Skeletal muscle tissue (tissue), 4 donors: ENCODE measurements around the gene B3GAT3. TPM values are rescaled to one million over a fixed set of nuclear protein-coding genes. Genes with fewer than 3 reads are reported as not detected.

ENCODE experiments used
- H3K27ac ChIP-seq: one replicate; pipeline ENCODE4 v1.7.0; 2013; ENCODE audit warnings: mild to moderate bottlenecking, low read depth, low read length, inconsistent platforms
- H3K27me3 ChIP-seq, 3 donors: one replicate each; pipeline ENCODE4 v1.7.0; 2013; ENCODE audit warnings: low read length in 3 of 3; ENCODE audit not compliant: control insufficient read depth in 3 of 3, insufficient read depth in 3 of 3
- H3K36me3 ChIP-seq, 3 donors: one replicate each; pipeline ENCODE4 v1.7.0; 2013; ENCODE audit warnings: low read length in 3 of 3; ENCODE audit not compliant: control insufficient read depth in 3 of 3, insufficient read depth in 3 of 3
- H3K4me1 ChIP-seq, 3 donors: one replicate each; pipeline ENCODE4 v1.7.0; 2013; ENCODE audit warnings: low read length in 3 of 3, mild to moderate bottlenecking in 3 of 3; ENCODE audit not compliant: control insufficient read depth in 3 of 3, insufficient read depth in 3 of 3
- H3K4me3 ChIP-seq, 3 donors: one replicate each; pipeline ENCODE4 v1.7.0; 2013; ENCODE audit warnings: low read length in 3 of 3
- H3K9ac ChIP-seq, 3 donors: one replicate each; pipeline ENCODE4 v1.7.0; 2013; ENCODE audit warnings: low read length in 3 of 3, mild to moderate bottlenecking in 3 of 3, moderate library complexity in 2 of 3, low read depth in 1 of 3
- H3K9me3 ChIP-seq, 3 donors: one replicate each; pipeline ENCODE4 v1.7.0; 2013; ENCODE audit warnings: low read length in 3 of 3; ENCODE audit not compliant: control insufficient read depth in 3 of 3
- total RNA-seq: library from RNA; depleted of rRNA; stranded (reverse); fragments of >200 nt; gene quantifications from one replicate; pipeline ENCODE4 v1.2.3, GENCODE V29; 2014
- donor health status: Osteomylitis.

B3GAT3 gene
- 8.4 TPM for total RNA-seq

DNA sequence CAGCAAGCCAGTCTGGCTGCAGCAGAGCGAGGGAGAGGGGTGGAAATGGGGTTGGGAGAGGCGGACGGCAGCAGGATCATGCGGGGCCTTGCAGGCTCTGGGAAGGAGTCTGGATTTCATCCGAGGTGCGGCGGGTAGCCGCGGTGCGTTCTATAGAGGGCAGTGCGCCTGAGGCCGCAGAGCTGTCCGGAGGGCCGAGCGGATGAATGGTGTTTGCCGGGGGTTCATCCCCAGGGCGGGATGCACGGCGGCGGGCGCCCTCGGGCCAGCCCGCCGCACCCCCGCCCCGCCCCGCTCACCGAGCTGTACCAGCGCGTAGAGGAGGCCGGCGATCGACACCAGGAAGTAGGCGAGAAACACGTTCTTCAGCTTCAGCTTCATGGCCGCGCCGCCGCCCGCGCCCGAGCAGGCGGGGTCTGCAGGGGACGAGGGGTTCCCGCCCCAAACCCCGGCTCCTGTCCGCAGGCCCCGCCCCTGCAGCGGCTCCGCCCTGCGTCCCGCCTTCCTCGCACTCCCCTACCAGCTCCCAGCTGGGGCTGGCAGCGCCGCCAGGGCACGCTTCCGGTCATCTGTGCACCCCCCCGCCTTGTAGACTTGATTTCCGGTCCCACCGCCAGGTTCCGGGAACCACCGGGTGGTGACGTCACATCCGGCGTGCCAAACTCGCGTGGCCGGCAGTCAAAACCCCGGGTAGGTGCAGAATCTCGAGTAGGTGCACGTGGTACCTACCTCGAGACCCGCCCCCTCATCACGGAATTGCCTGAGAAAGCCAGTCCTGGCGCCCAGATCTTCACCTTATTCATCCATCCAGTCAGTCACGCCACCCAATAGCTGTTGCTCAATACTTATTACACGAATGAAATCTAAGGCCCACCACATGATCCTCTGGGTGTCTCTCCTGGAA is at the start of gene B3GAT3:
Gene B3GAT3, minus strand, starts transcription at position 420 of the 904 bp plus-strand sequence. Its CDS starts 39 bp downstream, at position 381.
- no peaks in the 10 kb centered on the region for H3K9me3 ChIP-seq
- no peaks in the 10 kb centered on the region for H3K27me3 ChIP-seq
- H3K4me1 ChIP-seq: peaks cover 12 to 16% (median 15%) of the 10 kb centered on the region in 3 donors
- H3K4me3 ChIP-seq: peak within 1 kb of the TSS; percentile 71 to 91 (median 91)
- H3K9ac ChIP-seq: peak within 1 kb of the TSS; percentile 66 to 87 (median 80)
- H3K27ac ChIP-seq: peak within 1 kb of the TSS; percentile 89
- peaks cover 22 to 28% (median 25%) of the 10 kb centered on the region in 3 donors for H3K36me3 ChIP-seq

DNA sequence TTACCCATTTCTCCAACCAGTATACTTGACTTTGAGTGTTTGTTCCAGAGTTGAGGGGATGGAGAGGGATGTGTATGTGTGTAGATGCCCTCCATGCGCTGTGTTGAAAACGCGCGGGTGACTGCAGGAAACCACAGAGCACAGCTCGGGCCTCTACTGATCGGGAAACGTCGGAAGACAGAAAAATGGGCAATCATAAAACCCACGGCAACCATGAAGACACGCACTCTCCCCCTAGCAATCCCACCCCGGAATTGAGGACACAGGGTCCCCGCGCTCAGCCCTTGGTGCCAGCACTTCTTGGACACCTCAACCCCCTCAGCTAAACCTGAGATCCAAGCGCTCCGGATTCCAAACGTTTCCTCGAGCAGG is 49.4 kb upstream of the B3GAT3 start:
- Histone ChIP-seq H3K4me3 (peak overlapping the region; percentile 92 to 97 (median 95)), H3K9ac (peak overlapping the region; percentile 82 to 97 (median 96)), H3K36me3 (peaks cover 12 to 24% (median 23%) of the 10 kb centered on the region in 3 donors), H3K4me1 (peaks cover 38 to 49% (median 48%) of the 10 kb centered on the region in 3 donors), H3K27me3 (no peaks in the 10 kb centered on the region), H3K9me3 (no peaks in the 10 kb centered on the region), H3K27ac (peak overlapping the region; percentile 86)

DNA sequence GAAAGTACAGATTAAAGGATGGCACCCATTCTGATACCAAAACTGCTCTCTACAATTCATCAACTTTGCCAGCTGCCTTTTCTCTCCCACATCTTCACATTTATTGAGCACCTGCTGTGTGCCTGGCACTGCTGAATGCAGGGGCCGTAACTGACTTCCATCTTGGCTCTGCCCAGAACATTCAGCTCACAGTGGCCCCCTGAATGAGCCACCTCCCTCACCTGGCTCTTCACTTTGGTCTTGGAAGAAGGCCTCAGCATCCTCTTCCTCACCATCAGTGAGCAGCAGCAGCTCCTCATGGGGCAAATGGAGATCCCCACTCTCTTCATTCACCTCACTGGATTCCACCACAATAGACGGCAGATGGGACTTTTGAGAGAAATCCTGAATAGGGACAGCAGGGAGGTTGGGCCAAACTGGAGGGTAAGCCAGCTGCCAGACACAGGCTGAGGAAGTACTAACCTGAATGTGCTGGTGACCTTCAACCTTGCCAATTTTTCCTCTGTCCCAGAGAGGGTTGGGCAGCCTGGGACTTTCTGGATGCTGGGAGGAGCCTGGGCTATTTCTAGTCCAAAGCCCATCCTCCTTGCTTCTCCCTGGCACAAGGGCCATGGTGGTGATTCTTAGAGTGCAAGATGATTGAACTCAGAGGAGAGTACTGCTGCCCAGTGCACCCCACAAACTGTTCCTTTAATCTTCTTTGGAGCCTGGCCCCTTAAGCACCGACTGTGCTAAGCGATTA is 47.8 kb upstream of the B3GAT3 start:
- Histone ChIP-seq H3K36me3 (peaks cover 14 to 22% (median 17%) of the 10 kb centered on the region in 3 donors), H3K27ac (no peak overlapping the region), H3K4me1 (peaks cover 42 to 58% (median 51%) of the 10 kb centered on the region in 3 donors), H3K27me3 (no peaks in the 10 kb centered on the region), H3K4me3 (no peak overlapping the region), H3K9me3 (no peaks in the 10 kb centered on the region), H3K9ac (peak overlapping the region in 2 of 3 donors; percentile 45 to 47)

DNA sequence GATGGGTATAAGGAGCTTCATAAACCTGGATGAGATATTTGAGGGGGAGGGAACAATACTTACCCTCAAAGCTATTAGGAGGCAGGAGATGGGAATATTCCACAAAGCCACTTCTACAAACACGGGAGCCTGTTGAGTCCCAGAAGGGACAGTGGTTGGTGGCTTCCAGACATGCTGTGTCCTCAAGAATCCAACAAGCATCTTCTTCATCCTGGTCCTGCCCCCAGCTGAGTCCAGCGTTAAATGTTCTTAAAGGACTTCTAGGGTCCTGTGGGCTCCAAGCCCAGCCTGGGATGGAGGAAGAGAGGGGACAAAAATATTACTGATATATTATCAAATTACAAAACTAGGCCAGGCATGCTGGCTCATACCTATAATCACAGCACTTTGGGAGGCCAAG is 45.7 kb upstream of the B3GAT3 start:
- Histone ChIP-seq H3K4me3 (no peak overlapping the region), H3K27me3 (no peaks in the 10 kb centered on the region), H3K36me3 (peaks cover 15 to 17% (median 16%) of the 10 kb centered on the region in 3 donors), H3K27ac (no peak overlapping the region), H3K9me3 (no peaks in the 10 kb centered on the region), H3K9ac (peak overlapping the region in 2 of 3 donors; percentile 9 to 88), H3K4me1 (peaks cover 34 to 52% (median 49%) of the 10 kb centered on the region in 3 donors)

DNA sequence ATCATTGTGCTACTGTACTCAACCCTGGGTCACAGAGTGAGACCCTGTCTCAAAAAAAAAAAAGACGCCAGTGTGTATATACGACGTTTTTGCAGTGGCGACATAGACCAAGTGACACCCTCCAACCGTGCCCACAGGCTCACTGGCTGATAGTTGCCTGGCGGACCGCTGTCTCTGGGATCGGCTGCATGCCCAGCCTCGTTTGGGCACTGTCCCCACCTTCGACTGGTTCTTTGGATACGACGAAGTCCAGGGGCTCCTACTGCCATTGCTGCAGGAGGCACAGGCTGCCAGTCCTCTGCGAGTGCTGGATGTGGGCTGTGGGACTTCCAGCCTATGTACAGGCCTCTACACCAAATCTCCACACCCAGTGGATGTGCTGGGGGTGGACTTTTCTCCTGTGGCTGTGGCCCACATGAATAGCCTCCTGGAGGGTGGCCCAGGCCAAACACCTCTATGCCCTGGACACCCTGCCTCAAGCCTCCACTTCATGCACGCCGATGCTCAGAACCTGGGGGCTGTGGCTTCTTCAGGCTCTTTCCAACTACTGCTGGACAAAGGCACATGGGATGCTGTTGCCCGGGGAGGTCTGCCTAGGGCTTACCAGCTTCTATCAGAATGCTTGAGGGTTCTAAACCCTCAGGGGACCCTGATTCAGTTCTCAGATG is 44.6 kb upstream of the B3GAT3 start:
- H3K4me1 ChIP-seq: peaks cover 30 to 47% (median 44%) of the 10 kb centered on the region in 3 donors
- no peaks in the 10 kb centered on the region for H3K27me3 ChIP-seq
- H3K4me3 ChIP-seq: peak overlapping the region; percentile 95 to 98 (median 97)
- H3K9ac ChIP-seq: peak overlapping the region; percentile 88 to 93 (median 91)
- peaks cover 15 to 18% (median 16%) of the 10 kb centered on the region in 3 donors for H3K36me3 ChIP-seq
- peak overlapping the region; percentile 90 for H3K27ac ChIP-seq
- no peaks in the 10 kb centered on the region for H3K9me3 ChIP-seq

DNA sequence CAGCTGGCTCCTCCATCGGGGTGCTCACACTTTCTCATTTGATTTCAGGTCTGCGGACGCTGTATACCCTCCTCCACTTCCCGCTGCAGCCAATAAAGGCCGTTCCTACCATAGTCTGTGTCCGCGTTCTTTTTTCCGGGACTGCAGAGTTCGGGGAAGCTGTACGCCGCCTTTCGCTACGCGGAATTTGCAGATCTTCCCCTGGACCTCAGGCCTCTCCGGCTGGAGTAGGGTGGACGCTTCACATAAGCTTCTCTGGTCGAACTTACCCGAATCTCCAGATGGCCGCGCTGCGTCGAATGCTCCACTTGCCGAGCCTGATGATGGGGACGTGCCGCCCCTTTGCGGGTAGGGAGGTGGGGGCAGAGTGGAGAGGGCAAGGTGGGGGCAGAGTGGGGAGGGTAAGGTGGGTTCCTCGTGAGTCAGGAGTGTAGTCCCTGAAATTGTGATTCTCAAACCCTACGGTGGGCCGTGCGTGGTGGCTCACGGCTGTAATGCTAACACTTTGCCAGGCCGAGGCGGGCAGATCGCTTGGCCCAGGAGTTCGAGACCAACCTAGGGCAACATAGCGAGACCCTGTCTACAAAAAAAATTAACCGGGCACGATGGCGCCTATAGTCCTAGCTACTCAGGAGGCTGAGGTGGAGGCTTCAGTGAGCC is 43.9 kb upstream of the B3GAT3 start:
- H3K4me1 ChIP-seq: peaks cover 28 to 44% (median 40%) of the 10 kb centered on the region in 3 donors
- no peaks in the 10 kb centered on the region for H3K9me3 ChIP-seq
- H3K27ac ChIP-seq: peak overlapping the region; percentile 90
- H3K27me3 ChIP-seq: no peaks in the 10 kb centered on the region
- H3K36me3 ChIP-seq: peaks cover 15 to 18% (median 16%) of the 10 kb centered on the region in 3 donors
- peak overlapping the region; percentile 88 to 93 (median 91) for H3K9ac ChIP-seq
- H3K4me3 ChIP-seq: peak overlapping the region; percentile 95 to 98 (median 97)

DNA sequence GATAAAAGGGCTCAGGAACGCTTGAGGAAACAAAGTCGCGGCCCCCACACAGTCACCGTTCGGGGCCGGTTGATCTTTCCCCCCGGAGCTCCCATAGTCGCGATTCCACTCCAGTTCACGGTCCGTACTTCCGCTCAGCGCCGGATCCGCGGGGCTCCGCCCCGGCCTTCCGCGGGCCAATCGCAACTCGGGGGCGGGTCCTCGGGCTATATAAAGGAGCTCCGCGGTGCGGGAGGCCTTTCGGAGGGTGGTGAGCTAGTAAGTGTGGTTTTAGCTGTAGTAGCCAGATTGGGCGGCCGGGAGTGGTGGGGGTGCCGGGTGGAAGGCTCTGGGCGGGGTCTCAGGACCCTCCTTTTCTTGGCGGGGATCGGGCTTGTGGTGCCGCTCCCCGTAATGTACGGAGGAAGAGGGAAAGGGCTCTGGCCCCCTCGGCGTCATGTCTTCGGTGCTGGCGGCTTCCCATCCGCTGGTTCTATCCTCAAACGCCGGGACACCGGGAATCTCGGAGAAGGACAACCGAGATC is 43.4 kb upstream of the B3GAT3 start, which contains the start of the genes C11orf98 and CSKMT:
Gene C11orf98, minus strand, starts transcription at position 136 of the 524 bp plus-strand sequence. Its CDS starts 41 bp downstream, at position 95.
Gene CSKMT, plus strand, starts transcription at position 238 of the 524 bp plus-strand sequence. CDS start 568 bp downstream, outside the sequence.
- H3K9me3 ChIP-seq: no peaks in the 10 kb centered on the region
- peaks cover 24 to 40% (median 36%) of the 10 kb centered on the region in 3 donors for H3K4me1 ChIP-seq
- H3K4me3 ChIP-seq: peak within 1 kb of the TSS; percentile 95 to 98 (median 97)
- no peaks in the 10 kb centered on the region for H3K27me3 ChIP-seq
- H3K27ac ChIP-seq: peak within 1 kb of the TSS; percentile 90
- H3K9ac ChIP-seq: peak within 1 kb of the TSS; percentile 91 to 94 (median 93)
- peaks cover 15 to 18% (median 16%) of the 10 kb centered on the region in 3 donors for H3K36me3 ChIP-seq

DNA sequence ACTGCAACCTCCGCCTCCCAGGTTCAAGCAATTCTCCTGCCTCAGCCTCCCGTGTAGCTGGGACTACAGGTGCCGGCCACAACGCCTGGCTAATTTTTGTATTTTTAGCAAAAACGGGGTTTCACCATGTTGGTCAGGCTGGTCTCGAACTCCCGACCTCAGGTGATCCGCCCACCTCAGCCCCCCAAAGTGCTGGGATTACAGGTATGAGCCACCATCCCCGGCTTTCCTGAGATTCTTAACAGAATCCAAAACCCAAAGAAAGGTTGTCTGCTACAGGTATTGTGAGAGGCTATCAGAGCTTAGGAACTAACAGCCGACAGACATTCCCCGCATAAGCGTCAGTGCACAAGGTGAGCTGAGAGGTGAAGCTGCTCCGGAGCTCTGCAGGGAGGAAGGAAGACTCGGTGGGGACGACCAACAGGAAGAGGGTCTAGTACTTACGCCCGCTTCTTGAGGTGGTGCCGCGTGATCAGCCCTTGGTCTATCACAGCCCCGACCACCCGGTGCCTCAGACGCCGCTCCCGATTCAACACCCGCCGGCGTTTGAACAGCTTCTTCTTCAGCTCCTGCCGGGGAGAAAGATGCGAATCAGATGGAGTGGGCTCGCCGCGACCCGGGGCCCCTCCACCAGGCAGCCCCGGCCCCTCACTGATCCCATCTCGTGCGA is 42.8 kb upstream of the B3GAT3 start:
- Histone ChIP-seq H3K4me3 (peak overlapping the region; percentile 95 to 98 (median 97)), H3K27ac (peak overlapping the region; percentile 90), H3K4me1 (peaks cover 18 to 34% (median 30%) of the 10 kb centered on the region in 3 donors), H3K9ac (peak overlapping the region; percentile 91 to 94 (median 93)), H3K36me3 (peaks cover 15 to 18% (median 16%) of the 10 kb centered on the region in 3 donors), H3K27me3 (no peaks in the 10 kb centered on the region), H3K9me3 (no peaks in the 10 kb centered on the region)
